BE2C (cell line): ENCODE data around the gene SLC2A6.

Experiments used
- DNase-seq: peaks from one replicate; pipeline ENCODE4 v3.0.0-alpha.2; 2020
- H3K27me3 ChIP-seq: fragments of 250-450 bp; sonication (Bioruptor Pico); 2 replicates; pipeline ENCODE4 v1.5.1; 2020; ENCODE audit warnings: mild to moderate bottlenecking
- H3K36me3 ChIP-seq: fragments of 250-450 bp; sonication (Bioruptor Pico); 2 replicates; pipeline ENCODE4 v1.5.1; 2020; ENCODE audit warnings: mild to moderate bottlenecking
- H3K4me1 ChIP-seq: fragments of 250-450 bp; sonication (Bioruptor Pico); 2 replicates; pipeline ENCODE4 v1.5.1; 2020
- H3K4me3 ChIP-seq: 2 replicates; pipeline ENCODE4 v1.5.1; 2011; ENCODE audit warnings: low read depth, low read length
- H3K9me3 ChIP-seq: fragments of 250-450 bp; sonication (Bioruptor Pico); 2 replicates; pipeline ENCODE4 v1.5.1; 2020
- CTCF ChIP-seq: IDR thresholded peaks from 2 replicates; pipeline ENCODE4 v1.5.1; 2012; ENCODE audit warnings: mild to moderate bottlenecking, low read depth, low read length

Gene SLC2A6

GRCh38 chr9:133468777-133469421 is 10.0 kb downstream of the SLC2A6 start:
- Histone ChIP-seq H3K4me3 (no peak overlapping the region), H3K27me3 (no peaks in the 10 kb centered on the region), H3K4me1 (no peaks in the 10 kb centered on the region), H3K36me3 (peaks cover 14% of the 10 kb centered on the region), H3K9me3 (no peaks in the 10 kb centered on the region)
- DNase-seq = no peak
- TF ChIP-seq CTCF = no peak

GRCh38 chr9:133468374-133468773 is 10.5 kb downstream of the SLC2A6 start:
- no peaks in the 10 kb centered on the region for H3K9me3 ChIP-seq
- TF ChIP-seq CTCF = no peak
- H3K4me1 ChIP-seq = no peaks in the 10 kb centered on the region
- DNase-seq = no peak
- H3K4me3 ChIP-seq = no peak overlapping the region
- peaks cover 11% of the 10 kb centered on the region for H3K36me3 ChIP-seq
- H3K27me3 ChIP-seq = no peaks in the 10 kb centered on the region

GRCh38 chr9:133467101-133467500 is 11.8 kb downstream of the SLC2A6 start:
- Histone ChIP-seq H3K4me3 (no peak overlapping the region), H3K4me1 (no peaks in the 10 kb centered on the region), H3K27me3 (no peaks in the 10 kb centered on the region), H3K36me3 (peaks cover 4% of the 10 kb centered on the region; the same call in 1 of the 2 replicates), H3K9me3 (no peaks in the 10 kb centered on the region)
- peak; percentile 44; the same call in 1 of the 2 replicates for TF ChIP-seq CTCF
- no peak for DNase-seq

- no peaks in the 10 kb centered on the region for H3K36me3 ChIP-seq
- DNase-seq = no peak
- TF ChIP-seq CTCF = no peak
Observed at GRCh38 chr9:133465984-133466383, 12.9 kb downstream of the SLC2A6 start.

GRCh38 chr9:133464638-133465037 is 14.3 kb downstream of the SLC2A6 start:
- TF ChIP-seq CTCF = no peak
- no peak for DNase-seq
- Histone ChIP-seq H3K27me3 (no peaks in the 10 kb centered on the region), H3K9me3 (no peaks in the 10 kb centered on the region), H3K36me3 (no peaks in the 10 kb centered on the region), H3K4me3 (no peak overlapping the region), H3K4me1 (peaks cover 5% of the 10 kb centered on the region; the same call in 1 of the 2 replicates)

More at GRCh38 chr9:133465984-133466383, 12.9 kb downstream of the SLC2A6 start:
- no peaks in the 10 kb centered on the region for H3K27me3 ChIP-seq
- H3K9me3 ChIP-seq = no peaks in the 10 kb centered on the region
- H3K4me1 ChIP-seq = no peaks in the 10 kb centered on the region
- no peak overlapping the region for H3K4me3 ChIP-seq

GRCh38 chr9:133463864-133464615 is 14.9 kb downstream of the SLC2A6 start:
- no peaks in the 10 kb centered on the region for H3K9me3 ChIP-seq
- H3K36me3 ChIP-seq = no peaks in the 10 kb centered on the region
- H3K4me1 ChIP-seq = peaks cover 5% of the 10 kb centered on the region; the same call in 1 of the 2 replicates
- no peaks in the 10 kb centered on the region for H3K27me3 ChIP-seq
- DNase-seq = peak; percentile 39
- no peak for TF ChIP-seq CTCF
- no peak overlapping the region for H3K4me3 ChIP-seq
